HG03066 (cell line): Measurements from ENCODE around the gene LRRC17.
A peak's percentile ranks its signal among the peaks of the same experiment; 100 is the strongest.

Experiments used
- ATAC-seq: cut with Tn5 transposase; IDR thresholded peaks from one replicate; pipeline ENCODE4 v1.9.1; 2021; ENCODE audit warnings: low read depth; ENCODE audit not compliant: unreplicated experiment

The LRRC17 gene

GRCh38 chr7:102912742-102913141 lies at the start of gene LRRC17:
Gene LRRC17, plus strand, starts transcription at chr7:102913000. Its CDS starts 20,914 bp downstream, at chr7:102933914.
- no peak for ATAC-seq

GRCh38 chr7:102864958-102865357 lies 47.8 kb upstream of the LRRC17 start:
- no peak for ATAC-seq

DNA sequence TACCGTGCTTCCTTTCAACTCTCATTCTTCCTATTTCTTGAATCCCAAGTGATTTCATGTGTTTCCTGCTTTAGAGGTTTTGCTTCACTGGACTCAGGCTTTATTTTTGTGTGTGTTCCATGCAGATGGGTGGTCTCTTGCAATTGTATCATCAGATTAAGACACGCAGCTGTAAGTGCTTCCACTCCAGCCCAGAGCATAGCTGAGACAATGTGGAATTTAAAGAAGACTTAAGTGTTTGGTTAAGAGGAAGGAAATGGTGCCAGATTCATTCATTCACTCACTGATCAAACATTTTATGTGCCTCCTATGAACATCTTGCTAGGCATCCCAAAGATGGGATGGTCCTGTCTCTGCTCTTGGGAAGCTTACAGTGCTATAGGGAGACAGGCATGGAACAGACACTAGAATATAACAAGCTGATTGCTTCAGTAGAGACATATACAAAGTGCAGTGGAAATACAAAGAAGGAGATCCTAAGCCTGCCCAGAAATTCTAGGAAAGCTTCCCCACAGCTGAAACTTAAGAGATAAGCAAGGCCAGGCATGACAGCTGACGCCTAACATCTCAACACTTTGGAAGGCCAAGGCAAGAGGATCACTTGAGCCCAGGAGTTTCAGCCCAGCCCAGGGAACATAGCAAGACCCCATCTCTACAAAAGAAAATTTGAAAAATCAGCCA lies 46.1 kb upstream of the LRRC17 start:
- ATAC-seq: no peak

GRCh38 chr7:102869195-102869594 lies 43.6 kb upstream of the LRRC17 start:
- no peak for ATAC-seq

DNA sequence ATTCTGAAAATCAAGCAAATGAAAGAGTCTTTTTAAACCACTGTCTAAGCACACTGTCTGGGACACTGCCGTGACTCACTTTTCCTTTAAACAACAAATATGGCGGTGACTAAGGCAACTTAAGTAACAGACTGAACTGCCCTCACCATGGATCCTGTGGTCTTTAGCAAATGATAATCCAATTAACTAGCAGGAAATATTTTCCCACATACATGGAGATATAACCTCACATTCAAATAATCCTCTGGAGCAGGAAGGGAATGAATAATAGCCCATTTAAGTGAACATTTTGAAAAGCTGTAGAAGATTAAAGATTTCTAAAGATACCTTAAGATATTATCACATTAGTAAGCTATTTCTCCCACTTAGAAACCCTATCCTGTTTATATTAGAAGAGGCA lies 40.3 kb upstream of the LRRC17 start:
- ATAC-seq: no peak

DNA sequence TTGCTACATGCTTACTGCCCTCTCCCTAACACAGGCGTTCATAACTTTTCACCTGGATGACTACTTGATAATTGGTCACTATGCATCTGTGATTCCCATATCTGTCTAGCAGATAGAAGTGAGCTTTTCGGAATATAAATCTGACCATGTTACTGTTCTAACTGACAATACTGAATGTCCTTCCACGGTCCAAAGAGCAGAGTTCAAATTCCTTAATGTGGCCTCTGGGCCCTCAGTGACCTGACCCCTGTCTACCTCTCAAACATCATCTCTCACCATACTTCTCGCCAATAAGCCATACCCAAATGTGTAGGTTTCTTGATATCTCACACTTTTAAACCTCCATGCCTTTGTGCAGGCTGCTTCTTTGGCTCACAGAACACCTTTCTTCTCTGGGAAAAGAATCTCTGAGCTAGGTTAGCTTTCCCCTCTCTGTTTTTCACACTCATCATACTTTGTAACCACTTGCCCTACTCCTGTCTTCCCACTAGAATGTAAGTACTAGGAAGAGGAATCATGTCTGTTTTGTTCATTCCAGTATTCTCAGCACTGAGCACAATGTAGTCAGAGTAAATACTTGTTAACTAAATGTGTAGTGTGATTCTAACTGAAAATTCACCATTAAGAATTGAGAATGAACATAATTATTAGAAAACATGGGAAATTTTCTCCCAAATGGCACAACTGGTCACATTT lies 39.2 kb upstream of the LRRC17 start:
- peak; percentile 23 for ATAC-seq

- peak; percentile 100 for ATAC-seq
These were observed 38.5 kb upstream of the LRRC17 start for GRCh38 chr7:102874166-102874829.

- no peak for ATAC-seq
These were observed 37.8 kb upstream of the LRRC17 start for GRCh38 chr7:102874966-102875365.

GRCh38 chr7:102875700-102876295 lies 37.0 kb upstream of the LRRC17 start:
- ATAC-seq: no peak

- no peak for ATAC-seq
These were observed 29.5 kb upstream of the LRRC17 start for GRCh38 chr7:102883098-102883860.

GRCh38 chr7:102888561-102889233 lies 24.1 kb upstream of the LRRC17 start:
- ATAC-seq: no peak

GRCh38 chr7:102889851-102890250 lies 22.9 kb upstream of the LRRC17 start:
- ATAC-seq: no peak

- ATAC-seq: no peak
These were observed 22.4 kb upstream of the LRRC17 start for GRCh38 chr7:102890292-102890970.

DNA sequence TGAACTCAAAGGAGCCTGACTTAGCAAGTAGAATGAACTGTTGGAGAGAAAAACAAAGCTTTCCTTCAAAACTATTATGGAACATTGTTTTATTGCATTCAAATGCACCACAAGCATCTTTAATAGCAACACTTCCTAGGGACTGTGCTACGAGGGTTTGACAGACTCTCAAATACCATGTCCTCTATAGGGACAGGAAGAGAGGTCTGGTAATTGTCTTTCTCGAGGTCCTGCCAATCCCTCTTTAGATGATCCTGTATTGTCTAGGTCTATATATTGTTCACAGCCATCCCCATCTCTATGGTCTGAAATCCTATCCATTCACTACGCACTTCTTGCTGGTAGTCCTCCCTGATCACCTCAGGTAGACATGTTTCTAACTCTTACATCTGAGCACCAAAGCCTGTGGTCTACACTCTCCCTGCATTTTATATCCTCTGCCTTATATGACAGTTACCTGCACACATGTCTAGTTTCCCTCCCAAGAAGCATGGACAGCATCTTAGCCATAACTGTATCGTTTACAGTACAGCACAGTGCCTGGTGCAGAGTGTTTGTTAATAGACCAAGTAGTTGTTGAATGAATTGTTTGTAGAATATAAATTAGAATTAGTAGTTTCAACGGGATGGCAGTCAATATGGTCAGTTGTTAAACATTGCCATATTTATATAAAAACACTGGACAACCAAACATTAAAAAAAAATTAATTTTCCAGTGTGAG lies 21.7 kb upstream of the LRRC17 start:
- no peak for ATAC-seq

GRCh38 chr7:102891693-102892261 lies 21.0 kb upstream of the LRRC17 start:
- ATAC-seq: no peak

DNA sequence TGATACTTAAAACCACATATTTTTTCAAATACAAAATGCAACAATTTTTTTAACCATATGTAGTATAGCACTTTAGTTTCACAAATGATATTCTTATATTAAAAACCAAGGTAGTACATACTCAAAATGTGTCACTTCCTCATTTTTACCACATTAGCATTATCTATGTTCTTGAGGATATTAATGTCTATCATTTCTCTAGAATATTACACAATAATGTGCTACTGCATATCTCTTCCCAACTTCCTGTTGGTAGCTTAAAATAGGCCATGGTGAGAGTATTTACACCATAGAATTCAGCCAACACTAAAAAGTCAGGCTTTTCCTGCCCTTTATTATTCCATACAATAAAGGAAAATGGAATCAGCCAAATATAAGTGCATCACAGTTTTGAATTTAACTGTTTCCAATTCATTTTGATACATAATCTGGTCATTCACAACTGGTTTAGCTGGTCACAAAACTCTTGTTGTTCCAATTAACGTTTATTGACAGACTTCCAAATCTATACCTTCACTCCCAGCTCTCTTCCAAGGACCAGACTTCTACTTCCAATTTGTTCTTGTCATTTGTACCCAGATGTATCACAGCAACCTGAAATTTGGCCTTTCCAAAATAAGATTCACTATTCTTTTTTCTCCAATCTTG lies 20.0 kb upstream of the LRRC17 start:
- no peak for ATAC-seq

DNA sequence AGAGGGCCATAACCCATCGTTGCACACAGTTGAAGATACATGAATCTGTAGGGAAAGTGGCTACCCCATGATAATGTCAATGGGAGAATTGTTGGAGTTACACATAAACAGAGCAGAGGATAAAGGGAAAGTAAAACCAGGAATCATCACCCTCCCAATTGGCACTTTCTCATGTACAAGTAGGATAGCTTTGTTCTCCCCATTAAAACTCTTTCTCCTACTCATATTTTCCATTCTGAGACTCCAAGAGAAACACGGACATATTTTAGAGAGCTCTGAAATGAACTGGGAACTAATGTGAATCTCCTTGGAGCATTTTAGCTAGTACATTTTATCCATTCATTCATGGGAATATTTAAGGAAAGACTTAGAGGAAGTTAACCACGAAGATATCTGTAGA lies 17.2 kb upstream of the LRRC17 start:
- ATAC-seq: no peak

DNA sequence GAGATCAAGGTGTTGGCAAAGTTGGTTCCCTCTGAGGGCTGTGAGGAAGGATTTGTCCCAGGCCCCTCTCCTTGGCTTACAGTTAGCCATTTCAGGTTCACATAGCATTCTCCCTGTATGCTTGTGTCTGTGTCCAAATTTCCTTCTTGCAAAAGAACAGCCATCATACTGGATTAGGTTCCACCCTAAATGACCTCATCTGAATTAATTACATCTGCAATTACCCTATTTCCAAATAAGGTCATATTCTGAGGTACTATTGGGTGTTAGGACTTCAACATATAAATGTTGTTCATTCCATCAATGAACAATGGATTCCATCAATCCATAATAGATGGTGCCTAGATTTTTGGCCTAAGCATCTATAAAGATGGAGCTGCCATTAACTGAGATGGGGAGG lies 16.2 kb upstream of the LRRC17 start:
- ATAC-seq: no peak
